A673 (cell line): ENCODE results near the gene IFT25. TPM values are rescaled to one million over a fixed set of nuclear protein-coding genes. Genes with fewer than 3 reads are reported as not detected.

Experiments
- BruUV-seq: library from RNA; stranded (reverse); fragments of 400-500 nt; replicated peaks from 2 replicates; lab custom pipeline; 2021; lab: Mats Ljungman, UMichigan
- CTCF ChIA-PET: fragments of 300-600 bp; sonication (Branson Sonifier 250); formaldehyde crosslinking; loops from one replicate; lab custom pipeline; 2022; ENCODE audit warnings: antibody characterized with exemption; lab: Charles Lee
- POLR2A ChIA-PET: fragments of 300-600 bp; sonication (Branson Sonifier 250); formaldehyde crosslinking; loops from one replicate; lab custom pipeline; 2022; ENCODE audit warnings: antibody characterized with exemption; ENCODE audit not compliant: low non-redundant PET; lab: Charles Lee
- DNase-seq: peaks from one replicate; pipeline ENCODE4 v3.0.0-alpha.2; 2015; ENCODE audit warnings: low spot score
- H3K27ac ChIP-seq: fragments of 200-600 bp; sonication (generic); 2 replicates; pipeline ENCODE4 v1.5.1; 2016; ENCODE audit warnings: mixed run types, low read depth, mild to moderate bottlenecking, mixed read lengths, antibody characterized with exemption, low read length; ENCODE audit not compliant: poor library complexity, severe bottlenecking
- H3K27me3 ChIP-seq: fragments of 200-600 bp; sonication (generic); replicated peaks from 2 replicates; pipeline ENCODE4 v1.6.1; 2017; ENCODE audit warnings: mixed run types, low read depth, mild to moderate bottlenecking, mixed read lengths, antibody characterized with exemption, low read length; ENCODE audit not compliant: insufficient read depth, poor library complexity
- H3K36me3 ChIP-seq: fragments of 200-600 bp; sonication (generic); 2 replicates; pipeline ENCODE4 v1.6.1; 2016; ENCODE audit warnings: mixed run types, mild to moderate bottlenecking, mixed read lengths, antibody characterized with exemption, low read length; ENCODE audit not compliant: insufficient read depth, poor library complexity, severe bottlenecking
- H3K4me1 ChIP-seq: fragments of 200-600 bp; sonication (generic); 2 replicates; pipeline ENCODE4 v1.6.1; 2017; ENCODE audit warnings: mixed run types, mild to moderate bottlenecking, mixed read lengths, antibody characterized with exemption, low read length; ENCODE audit not compliant: insufficient read depth, poor library complexity, severe bottlenecking
- H3K4me3 ChIP-seq: fragments of 200-600 bp; sonication (generic); 2 replicates; pipeline ENCODE4 v1.5.1; 2016; ENCODE audit warnings: low read depth, mixed run types, mild to moderate bottlenecking, mixed read lengths, low read length; ENCODE audit not compliant: poor library complexity, severe bottlenecking
- H3K9me3 ChIP-seq: fragments of 200-600 bp; sonication (generic); 2 replicates; pipeline ENCODE4 v1.6.1; 2016; ENCODE audit warnings: mixed run types, low read depth, mild to moderate bottlenecking, mixed read lengths, antibody characterized with exemption, low read length; ENCODE audit not compliant: poor library complexity, severe bottlenecking
- CTCF ChIP-seq: fragments of 300-800, 200-600 bp; sonication (generic); conservative IDR thresholded peaks from 2 replicates; pipeline ENCODE4 v1.5.1; 2017; ENCODE audit warnings: low read depth, mild to moderate bottlenecking, antibody characterized with exemption, low read length, moderate library complexity, mixed read lengths
- EZH2 ChIP-seq: fragments of 200-600 bp; sonication (generic); IDR thresholded peaks from 2 replicates; pipeline ENCODE4 v1.6.1; 2017; ENCODE audit warnings: borderline replicate concordance, low read depth, mild to moderate bottlenecking, mixed read lengths, antibody characterized with exemption, low read length; ENCODE audit not compliant: poor library complexity, severe bottlenecking
- intact Hi-C: fragments of 100-400 bp; cut with micrococcal nuclease; formaldehyde crosslinking; loops from one replicate; pipeline ENCODE4 v1.10.0; 2022; ENCODE audit not compliant: unreplicated experiment
- total RNA-seq: library from RNA; stranded (reverse); gene quantifications from 2 replicates; pipeline ENCODE4 v1.2.3, GENCODE V29; 2021

IFT25 gene
- total RNA-seq, 1 experiment from 2014 or later, result 41.0 TPM

DNA sequence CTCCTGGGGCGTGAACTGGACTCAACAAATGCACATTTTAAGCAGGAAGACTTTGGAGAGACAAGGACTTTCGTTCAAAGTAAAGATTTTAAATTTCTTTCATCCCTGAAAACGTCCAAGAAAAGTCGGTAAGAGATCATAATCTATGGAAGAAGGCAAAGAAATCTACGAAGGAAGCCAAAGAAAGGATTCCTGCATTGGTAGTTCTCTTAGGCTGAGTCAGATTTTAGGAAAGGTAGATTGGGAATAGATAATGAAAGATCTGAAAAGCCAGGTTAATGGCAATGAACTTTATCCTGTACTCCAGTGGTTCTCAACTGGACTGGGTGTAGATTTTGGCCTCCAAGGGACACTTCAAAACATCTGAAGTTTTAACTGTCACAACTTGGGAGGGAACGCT lies 2.4 kb downstream of the IFT25 start:
- POLR2A ChIA-PET, result no interaction called here
- BruUV-seq, result no TSS peak
- Histone ChIP-seq H3K36me3 (peaks cover 4% of the 10 kb centered on the region), H3K9me3 (no peaks in the 10 kb centered on the region), H3K4me3 (no peak overlapping the region), H3K27ac (no peak overlapping the region), H3K4me1 (peaks cover 4% of the 10 kb centered on the region), H3K27me3 (no peaks in the 10 kb centered on the region)
- no peak for TF ChIP-seq EZH2
- TF ChIP-seq CTCF, result no peak
- CTCF ChIA-PET, result no interaction called here
- no peak for DNase-seq
- intact Hi-C loops, result no loop called here

DNA sequence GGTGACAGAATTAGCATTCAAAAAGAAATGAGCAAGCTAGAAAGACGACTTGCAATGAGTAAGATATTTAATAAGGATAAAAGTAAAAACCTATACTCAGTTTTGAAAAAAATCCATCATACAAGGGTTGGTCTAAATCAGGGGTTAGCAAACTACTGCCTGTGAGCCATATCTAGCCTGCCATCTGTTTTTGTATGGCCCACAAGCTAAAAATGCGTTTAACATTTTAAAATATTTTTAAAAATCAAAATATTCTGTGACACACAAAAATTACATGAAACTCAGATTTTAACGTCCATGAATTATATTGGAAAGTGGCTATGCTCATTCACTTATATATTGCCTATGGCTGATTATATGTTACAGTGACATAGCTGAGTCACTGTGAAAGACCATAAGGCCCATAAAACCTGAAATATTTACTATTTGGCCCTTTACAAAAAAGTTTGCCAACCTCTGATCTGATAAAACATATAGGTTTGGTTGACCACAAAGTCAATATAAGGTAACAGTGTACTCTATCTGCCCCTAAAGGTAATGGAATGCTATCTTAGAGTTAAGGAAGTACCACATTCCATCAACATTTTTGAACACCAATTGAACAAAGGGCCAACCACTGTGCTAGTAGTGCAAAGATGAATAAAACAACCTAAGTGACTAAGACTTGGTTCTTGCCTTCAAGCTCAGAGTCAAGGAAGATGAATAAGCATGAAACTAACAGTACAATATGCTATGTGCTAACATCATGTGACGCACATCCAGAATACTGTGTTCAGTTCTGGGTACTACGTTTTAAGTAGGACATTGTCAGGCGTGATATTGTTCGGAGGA lies 3.2 kb downstream of the IFT25 start:
- ChIA-PET CTCF (interaction anchor here (0.6 kb wide), 1 partner anchor 465 kb away, joined by 9 read pairs; no protein-coding TSS in a partner anchor), POLR2A (no interaction called here)
- intact Hi-C loops, result no loop called here

DNA sequence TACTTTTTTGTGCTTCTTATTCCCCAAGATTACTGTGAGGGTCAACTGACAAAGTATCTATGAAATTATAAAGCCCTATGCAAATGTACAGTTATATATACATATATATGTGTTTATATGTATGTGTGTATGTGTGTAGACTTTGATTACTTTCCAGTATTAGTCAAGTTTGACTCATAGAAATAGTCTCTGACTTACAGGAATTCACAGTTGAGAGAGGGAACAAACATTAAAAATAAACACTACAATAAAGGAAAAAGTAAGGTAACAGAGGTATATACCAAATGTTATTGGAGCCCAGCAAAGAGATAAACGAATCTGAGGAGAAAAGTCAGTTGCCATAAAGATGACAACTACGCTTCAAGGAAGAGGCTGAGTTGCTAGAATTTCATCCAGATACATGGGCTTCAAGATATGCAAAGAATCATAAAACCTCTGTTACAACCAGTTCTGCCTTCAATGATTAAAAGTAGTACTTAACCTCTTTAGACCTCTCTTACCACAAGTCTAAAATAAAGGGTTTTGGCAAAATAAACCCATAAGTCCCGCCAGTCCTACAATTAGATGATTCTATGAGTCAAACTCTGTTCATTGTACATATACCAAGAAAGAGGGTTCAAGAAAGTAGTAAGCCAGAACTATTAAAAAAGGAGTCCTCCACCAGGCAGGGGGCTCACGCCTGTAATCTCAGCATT lies 7.2 kb downstream of the IFT25 start:
- Histone ChIP-seq H3K27ac (no peak overlapping the region), H3K36me3 (peaks cover 16% of the 10 kb centered on the region), H3K27me3 (no peaks in the 10 kb centered on the region), H3K4me1 (no peaks in the 10 kb centered on the region), H3K9me3 (peaks cover 4% of the 10 kb centered on the region), H3K4me3 (no peak overlapping the region)
- no TSS peak for BruUV-seq
- POLR2A ChIA-PET, result no interaction called here
- CTCF ChIA-PET, result no interaction called here
- TF ChIP-seq EZH2, result no peak
- TF ChIP-seq CTCF, result no peak
- no peak for DNase-seq
- intact Hi-C loops, result no loop called here

More for the DNA sequence above, 3.2 kb downstream of the IFT25 start:
- no peak overlapping the region for H3K4me3 ChIP-seq
- H3K27me3 ChIP-seq, result no peaks in the 10 kb centered on the region
- peaks cover 4% of the 10 kb centered on the region for H3K36me3 ChIP-seq
- no peaks in the 10 kb centered on the region for H3K4me1 ChIP-seq
- TF ChIP-seq EZH2, result no peak
- TF ChIP-seq CTCF, result no peak
- BruUV-seq, result no TSS peak
- H3K9me3 ChIP-seq, result no peaks in the 10 kb centered on the region
- no peak overlapping the region for H3K27ac ChIP-seq
- DNase-seq, result no peak
